HepG2 (cell line): Measurements from ENCODE around the gene PIM1. TPM values are rescaled to one million over a fixed set of nuclear protein-coding genes. Genes with fewer than 3 reads are reported as not detected.
A peak's percentile ranks its signal among the peaks of the same experiment; 100 is the strongest.

ENCODE experiments used
- ARID2 ChIP-seq: sonication (generic); formaldehyde crosslinking; IDR thresholded peaks from 2 replicates; pipeline ENCODE4 v1.8.1; 2022; ENCODE audit warnings: mild to moderate bottlenecking, missing genetic modification reagents, borderline replicate concordance
- DDIT3 ChIP-seq: sonication (generic); formaldehyde crosslinking; IDR thresholded peaks from 2 replicates; pipeline ENCODE4 v1.4.0; 2020; ENCODE audit warnings: mild to moderate bottlenecking, missing genetic modification reagents
- DR1 ChIP-seq: sonication (generic); formaldehyde crosslinking; IDR thresholded peaks from 2 replicates; pipeline ENCODE4 v1.8.0; 2021; ENCODE audit warnings: mild to moderate bottlenecking, missing genetic modification reagents, inconsistent platforms
- FOXJ3 ChIP-seq: sonication (generic); formaldehyde crosslinking; IDR thresholded peaks from 2 replicates; pipeline ENCODE4 v1.4.0; 2020; ENCODE audit warnings: missing genetic modification reagents, mild to moderate bottlenecking, borderline replicate concordance
- GLI4 ChIP-seq: sonication (generic); formaldehyde crosslinking; IDR thresholded peaks from 2 replicates; pipeline ENCODE4 v1.5.1; 2020; ENCODE audit warnings: missing genetic modification reagents, mild to moderate bottlenecking, moderate library complexity, borderline replicate concordance
- GMEB1 ChIP-seq: sonication (generic); formaldehyde crosslinking; IDR thresholded peaks from 2 replicates; pipeline ENCODE4 v1.5.1; 2020; ENCODE audit warnings: missing genetic modification reagents, mild to moderate bottlenecking, borderline replicate concordance
- HBP1 ChIP-seq: IDR thresholded peaks from 2 replicates; pipeline ENCODE4 v1.6.1; 2016; ENCODE audit warnings: low read depth, control low read depth
- KDM5B ChIP-seq: sonication (generic); formaldehyde crosslinking; IDR thresholded peaks from 2 replicates; pipeline ENCODE4 v1.4.0; 2020; ENCODE audit warnings: missing genetic modification reagents, mild to moderate bottlenecking, borderline replicate concordance
- KLF13 ChIP-seq: sonication (generic); formaldehyde crosslinking; IDR thresholded peaks from 2 replicates; pipeline ENCODE4 v1.4.0; 2020; ENCODE audit warnings: mild to moderate bottlenecking, missing genetic modification reagents
- KMT2A ChIP-seq: sonication (generic); formaldehyde crosslinking; IDR thresholded peaks from 2 replicates; pipeline ENCODE4 v1.4.0; 2020; ENCODE audit warnings: missing genetic modification reagents
- MIER2 ChIP-seq: IDR thresholded peaks from 2 replicates; pipeline ENCODE4 v1.6.1; 2016; ENCODE audit warnings: missing biosample characterization, missing genetic modification reagents
- NBN ChIP-seq: fragments of 450-650 bp; conservative IDR thresholded peaks from 2 replicates; pipeline ENCODE4 v1.6.1; 2017
- NCOA5 ChIP-seq: sonication (generic); formaldehyde crosslinking; IDR thresholded peaks from 2 replicates; pipeline ENCODE4 v1.4.0; 2020; ENCODE audit warnings: missing genetic modification reagents
- PITX1 ChIP-seq: sonication (generic); formaldehyde crosslinking; IDR thresholded peaks from 2 replicates; pipeline ENCODE4 v1.5.1; 2020; ENCODE audit warnings: mild to moderate bottlenecking, missing genetic modification reagents
- POGZ ChIP-seq: sonication (generic); formaldehyde crosslinking; IDR thresholded peaks from 2 replicates; pipeline ENCODE4 v1.4.0; 2020; ENCODE audit warnings: mild to moderate bottlenecking, missing genetic modification reagents
- RARA ChIP-seq: IDR thresholded peaks from 2 replicates; pipeline ENCODE4 v1.6.1; 2016; ENCODE audit warnings: missing genetic modification reagents, missing compliant biosample characterization
- REL ChIP-seq: sonication (generic); formaldehyde crosslinking; conservative IDR thresholded peaks from 2 replicates; pipeline ENCODE4 v1.8.0; 2022; ENCODE audit warnings: mild to moderate bottlenecking, missing genetic modification reagents, moderate library complexity
- REXO4 ChIP-seq: sonication (generic); formaldehyde crosslinking; IDR thresholded peaks from 2 replicates; pipeline ENCODE4 v1.8.0; 2022; ENCODE audit warnings: missing genetic modification reagents, mild to moderate bottlenecking, borderline replicate concordance
- SNAPC2 ChIP-seq: sonication (generic); formaldehyde crosslinking; IDR thresholded peaks from 2 replicates; pipeline ENCODE4 v1.8.1; 2022; ENCODE audit warnings: mild to moderate bottlenecking, missing genetic modification reagents
- SOX6 ChIP-seq, 2 experiments: fragments of 450-650 bp in 1 of 2; sonication (generic) in 1 of 2; formaldehyde crosslinking in 1 of 2; IDR thresholded peaks; 2 replicates each; pipeline versions ENCODE4 v1.4.0 to v1.6.1; 2017 to 2020; ENCODE audit warnings: antibody characterized with exemption in 1 of 2, mild to moderate bottlenecking in 1 of 2, missing genetic modification reagents in 1 of 2
- THAP8 ChIP-seq: sonication (generic); formaldehyde crosslinking; IDR thresholded peaks from 2 replicates; pipeline ENCODE4 v1.5.1; 2020; ENCODE audit warnings: missing genetic modification reagents, mild to moderate bottlenecking, borderline replicate concordance
- ZNF180 ChIP-seq: sonication (generic); formaldehyde crosslinking; IDR thresholded peaks from 2 replicates; pipeline ENCODE4 v1.4.0; 2020; ENCODE audit warnings: low read depth, missing genetic modification reagents, borderline replicate concordance
- ZNF326 ChIP-seq: sonication (generic); formaldehyde crosslinking; IDR thresholded peaks from 2 replicates; pipeline ENCODE4 v1.4.0; 2020; ENCODE audit warnings: missing genetic modification reagents, borderline replicate concordance
- ZNF33A ChIP-seq: sonication (generic); formaldehyde crosslinking; IDR thresholded peaks from 2 replicates; pipeline ENCODE4 v1.5.1; 2020; ENCODE audit warnings: missing genetic modification reagents, mild to moderate bottlenecking, moderate library complexity, borderline replicate concordance
- ZNF367 ChIP-seq: sonication (generic); formaldehyde crosslinking; IDR thresholded peaks from 2 replicates; pipeline ENCODE4 v1.4.0; 2020; ENCODE audit warnings: missing genetic modification reagents, borderline replicate concordance
- ZNF746 ChIP-seq: sonication (generic); formaldehyde crosslinking; IDR thresholded peaks from 2 replicates; pipeline ENCODE4 v1.8.0; 2022; ENCODE audit warnings: mild to moderate bottlenecking, missing genetic modification reagents
- ZNF747 ChIP-seq: sonication (generic); formaldehyde crosslinking; IDR thresholded peaks from 2 replicates; pipeline ENCODE4 v1.8.1; 2023; ENCODE audit warnings: missing genetic modification reagents, mild to moderate bottlenecking, borderline replicate concordance
- polyA plus RNA-seq, 8 experiments: library from polyadenylated mRNA; depleted of rRNA in 3 of 8; stranded (reverse) in 7 of 8; unstranded in 1 of 8; fragments of >200 nt; fragmentation: Illumina TruSeq in 4 of 8; extraction: Trizol in 4 of 8; gene quantifications; 2 replicates each; pipeline versions ENCODE4 v1.2.1 to v1.2.3, GENCODE V29; 2011 to 2016; ENCODE audit warnings: low read depth in 4 of 8, missing spikeins in 1 of 8, mixed read lengths in 1 of 8; ENCODE audit not compliant: insufficient read depth in 1 of 8
- total RNA-seq, 5 experiments: library from RNA; depleted of rRNA; stranded (reverse); fragments of >200 nt; fragmentation: Illumina TruSeq; extraction: Trizol; gene quantifications; 2 replicates each; pipeline ENCODE4 v1.2.3, GENCODE V29; 2016; ENCODE audit warnings: low read depth in 1 of 5
- TF ChIP-seq, protein P1 (sequence below): sonication (generic); formaldehyde crosslinking; IDR thresholded peaks from 2 replicates; pipeline ENCODE4 v1.4.0; 2020; ENCODE audit warnings: missing genetic modification reagents

Gene PIM1
- total and polyA plus RNA-seq, 2 of the 13 experiments (the other 11 are each of a cell fraction or from before 2014, with no cell fraction given): 29.4 to 117 TPM

GRCh38 chr6:37136821-37137200, 33.1 kb upstream of the PIM1 start (continued):
- no peak for TF ChIP-seq DDIT3 (CRISPR knock-in tag)
- TF ChIP-seq ZNF746 (CRISPR knock-in tag): no peak
- no peak for TF ChIP-seq RARA (CRISPR knock-in tag)
- no peak for TF ChIP-seq REXO4 (CRISPR knock-in tag)
- 0 out of 2 replicates have a peak, but pooled peaks have one; percentile 32 for TF ChIP-seq REL
- no peak for TF ChIP-seq KLF13
- no peak for TF ChIP-seq PITX1 (CRISPR knock-in tag)
- TF ChIP-seq POGZ: no peak
- no peak for TF ChIP-seq ZNF367 (CRISPR knock-in tag)
- TF ChIP-seq ARID2 (CRISPR knock-in tag): no peak
- TF ChIP-seq THAP8 (CRISPR knock-in tag): no peak
- no peak for TF ChIP-seq SOX6 (IDR thresholded peaks at IDR 0.05)
- no peak for TF ChIP-seq SOX6 (CRISPR knock-in tag; IDR thresholded peaks at IDR 0.05)
- no peak for TF ChIP-seq ZNF33A (CRISPR knock-in tag)
- TF ChIP-seq NCOA5 (CRISPR knock-in tag): no peak
- no peak for TF ChIP-seq FOXJ3 (CRISPR knock-in tag)
- TF ChIP-seq HBP1: no peak
- TF ChIP-seq SNAPC2 (CRISPR knock-in tag): 0 out of 2 replicates have a peak, but pooled peaks have one; percentile 3
- TF ChIP-seq ZNF326 (CRISPR knock-in tag): no peak
- TF ChIP-seq MIER2 (CRISPR knock-in tag): no peak
- no peak for TF ChIP-seq KMT2A (CRISPR knock-in tag)
- TF ChIP-seq ZNF747 (CRISPR knock-in tag): 0 out of 2 replicates have a peak, but pooled peaks have one; percentile 6
- no peak for TF ChIP-seq GLI4 (CRISPR knock-in tag)
- no peak for TF ChIP-seq GMEB1 (CRISPR knock-in tag)
- no peak for TF ChIP-seq NBN
- no peak for TF ChIP-seq DR1 (CRISPR knock-in tag)
- no peak for TF ChIP-seq ZNF180 (CRISPR knock-in tag)
- TF ChIP-seq, protein P1, sequence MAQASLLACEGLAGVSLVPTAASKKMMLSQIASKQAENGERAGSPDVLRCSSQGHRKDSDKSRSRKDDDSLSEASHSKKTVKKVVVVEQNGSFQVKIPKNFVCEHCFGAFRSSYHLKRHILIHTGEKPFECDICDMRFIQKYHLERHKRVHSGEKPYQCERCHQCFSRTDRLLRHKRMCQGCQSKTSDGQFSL (CRISPR knock-in tag): no peak
- TF ChIP-seq KDM5B: no peak
